ENCODE results near the gene RASA2. TPM values are rescaled to one million over a fixed set of nuclear protein-coding genes. Genes with fewer than 3 reads are reported as not detected.

Gene RASA2
- polyA plus RNA-seq, 1 donor from 2014 or later, result 27.0 TPM

DNA sequence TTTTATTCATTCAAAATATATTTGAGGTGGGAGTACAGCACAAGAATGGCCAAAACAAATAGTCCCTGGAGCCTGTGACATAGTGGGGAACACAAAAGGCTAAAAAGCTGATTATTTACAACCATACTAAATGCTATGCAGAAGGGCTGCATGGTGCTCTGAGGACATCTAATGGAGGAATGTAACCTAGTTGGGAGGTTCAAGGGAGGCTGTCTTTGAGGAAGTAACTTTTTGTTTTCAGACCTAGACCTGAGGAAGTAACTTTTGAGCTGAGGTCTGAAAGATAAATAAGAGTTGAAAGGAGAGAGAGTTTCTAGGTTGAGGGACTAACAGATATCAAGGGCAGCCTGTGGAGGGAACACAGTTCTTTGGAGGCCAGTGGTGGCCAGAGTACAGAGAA lies 34.8 kb upstream of the RASA2 start:
- Mint-ChIP-seq H3K9me3 (no peaks in the 10 kb centered on the region), H3K36me3 (peaks cover 2% of the 10 kb centered on the region), H3K4me1 (peaks cover 1 to 7% (median 6%) of the 10 kb centered on the region in 3 donors), H3K27me3 (no peaks in the 10 kb centered on the region), H3K4me3 (no peak overlapping the region), H3K27ac (no peak overlapping the region)

DNA sequence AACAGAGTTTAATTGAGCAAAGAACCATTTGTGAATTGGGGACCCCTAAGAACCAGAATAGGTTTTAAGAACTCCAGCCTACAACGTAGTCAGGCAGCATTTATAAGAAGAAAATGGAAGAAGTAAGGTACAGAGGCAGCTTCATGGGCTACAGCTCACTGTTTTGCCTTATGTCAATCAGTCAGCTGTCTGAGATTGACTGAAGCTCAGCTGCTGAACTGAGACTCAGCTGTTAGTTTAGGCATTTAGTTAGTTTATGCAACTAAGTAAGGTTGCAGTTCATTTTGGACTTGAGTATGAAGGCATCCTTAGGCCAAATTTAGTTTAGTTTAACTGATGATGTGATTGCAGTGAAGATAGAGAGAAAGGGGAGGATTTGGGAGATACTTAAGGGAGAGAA lies 34.1 kb upstream of the RASA2 start:
- no peak overlapping the region for H3K27ac Mint-ChIP-seq
- peaks cover 2% of the 10 kb centered on the region for H3K36me3 Mint-ChIP-seq
- no peak overlapping the region for H3K4me3 Mint-ChIP-seq
- no peaks in the 10 kb centered on the region for H3K27me3 Mint-ChIP-seq
- peaks cover 1 to 7% (median 6%) of the 10 kb centered on the region in 3 donors for H3K4me1 Mint-ChIP-seq
- H3K9me3 Mint-ChIP-seq, result no peaks in the 10 kb centered on the region

DNA sequence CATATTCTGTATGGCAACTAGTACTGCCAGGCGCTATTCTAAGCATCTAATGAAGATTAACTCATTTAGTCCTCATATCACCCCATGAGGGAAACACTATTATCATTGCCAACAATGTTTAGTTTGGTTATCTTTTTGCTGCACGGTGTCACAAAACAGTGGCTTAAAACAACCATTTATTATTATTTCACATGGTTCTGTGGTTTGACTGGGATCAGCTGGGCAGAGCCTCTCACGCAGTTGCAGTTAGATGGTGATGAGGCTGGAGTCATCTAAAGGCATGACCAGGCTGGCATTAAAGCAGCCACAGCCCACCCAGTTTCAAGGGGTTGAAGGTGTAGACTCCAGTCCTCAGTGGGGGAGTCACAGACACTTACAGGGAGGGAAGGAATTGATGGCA lies 32.8 kb upstream of the RASA2 start:
- Mint-ChIP-seq H3K4me3 (no peak overlapping the region), H3K36me3 (peaks cover 2% of the 10 kb centered on the region), H3K9me3 (no peaks in the 10 kb centered on the region), H3K27me3 (no peaks in the 10 kb centered on the region), H3K27ac (no peak overlapping the region), H3K4me1 (peaks cover 1 to 7% (median 6%) of the 10 kb centered on the region in 3 donors)

DNA sequence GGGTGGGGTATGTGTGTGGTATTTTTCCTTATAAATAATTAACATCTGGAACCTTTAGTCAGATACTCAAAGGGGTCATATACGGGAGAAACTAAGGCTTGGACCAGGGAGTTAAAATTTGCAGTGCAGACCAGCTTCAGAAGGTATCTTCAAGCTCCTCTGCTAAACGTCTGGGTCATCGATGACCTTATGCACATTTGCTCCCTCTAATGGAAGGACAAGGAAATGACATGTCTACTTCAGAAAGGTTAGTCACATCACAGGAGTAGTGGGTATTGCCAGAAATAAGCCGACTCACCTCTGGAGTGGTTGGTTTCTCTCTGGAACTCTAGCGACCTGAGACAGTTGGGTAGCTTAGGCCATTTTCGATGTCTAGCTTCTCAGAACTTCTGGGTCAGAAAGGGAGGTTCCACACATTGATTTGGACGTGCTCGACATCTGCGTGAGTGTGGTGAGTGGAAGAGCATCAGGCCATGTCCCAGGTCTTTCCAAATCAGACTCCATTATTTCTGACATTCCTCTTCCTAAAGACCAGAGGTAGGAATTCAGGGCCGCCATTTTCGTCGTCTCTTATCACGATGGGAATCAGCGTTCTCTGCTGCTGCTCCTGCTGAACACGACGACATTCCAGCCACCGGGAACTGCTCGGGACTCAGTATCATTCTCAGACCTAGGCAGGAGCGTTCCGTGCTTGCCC lies 31.8 kb upstream of the RASA2 start:
- Mint-ChIP-seq H3K4me1 (peaks cover 3 to 8% (median 7%) of the 10 kb centered on the region in 3 donors), H3K9me3 (no peaks in the 10 kb centered on the region), H3K27me3 (no peaks in the 10 kb centered on the region), H3K27ac (no peak overlapping the region), H3K36me3 (no peaks in the 10 kb centered on the region), H3K4me3 (no peak overlapping the region)

DNA sequence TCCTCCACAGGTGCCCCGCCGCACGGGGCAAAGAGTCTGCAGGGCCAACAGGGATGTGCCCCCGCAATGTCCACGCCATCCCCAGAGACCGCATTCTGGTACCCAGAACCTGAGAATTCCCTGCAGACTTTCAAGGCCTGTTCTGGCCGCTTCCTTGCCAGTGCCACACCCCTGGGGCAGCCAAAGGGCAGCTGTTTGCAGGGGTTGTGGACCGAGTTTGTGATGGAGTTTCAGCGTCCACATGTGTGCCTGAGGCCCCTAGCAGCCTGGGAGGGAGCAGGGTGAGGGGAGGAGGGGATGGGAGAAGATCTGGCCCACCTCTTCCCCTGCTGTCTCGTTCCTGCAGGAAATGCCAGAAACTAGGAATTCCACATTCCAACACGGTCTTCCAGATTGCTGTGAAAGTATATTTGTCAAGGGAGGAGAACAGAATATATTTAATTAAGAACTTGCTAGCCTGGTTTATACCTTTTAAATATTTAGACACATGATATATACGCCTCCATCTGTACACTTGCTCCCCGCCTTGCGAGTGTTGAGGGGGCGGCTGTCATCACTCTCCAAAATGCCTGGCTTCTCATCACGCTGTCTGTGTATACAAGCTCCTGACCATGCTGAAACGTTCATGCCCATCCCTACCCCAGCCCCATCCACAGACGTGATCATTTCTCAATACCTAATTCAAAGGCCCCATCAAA lies 31.1 kb upstream of the RASA2 start:
- H3K4me3 Mint-ChIP-seq, result no peak overlapping the region

DNA sequence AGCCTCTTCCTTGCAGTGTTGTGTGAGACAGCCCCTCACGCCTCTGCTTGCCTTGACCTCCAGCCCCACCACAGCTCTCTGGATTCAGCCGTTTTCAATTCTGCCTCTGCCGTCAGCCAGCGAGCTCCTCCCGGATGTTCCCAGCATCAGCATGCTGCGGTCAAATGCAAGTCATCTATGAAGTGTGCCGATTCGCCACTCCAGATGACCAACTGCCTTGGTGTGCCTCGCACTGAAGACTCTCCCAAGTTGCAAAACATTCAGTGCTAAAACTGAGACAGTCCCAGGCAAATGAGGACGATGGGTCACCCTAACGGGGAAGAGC lies 30.6 kb upstream of the RASA2 start:
- Mint-ChIP-seq H3K9me3 (no peaks in the 10 kb centered on the region), H3K36me3 (no peaks in the 10 kb centered on the region), H3K27ac (no peak overlapping the region), H3K4me1 (peaks cover 3 to 8% (median 7%) of the 10 kb centered on the region in 3 donors), H3K27me3 (no peaks in the 10 kb centered on the region), H3K4me3 (no peak overlapping the region)

More for the DNA sequence above, 31.1 kb upstream of the RASA2 start:
- Mint-ChIP-seq H3K9me3 (no peaks in the 10 kb centered on the region), H3K27ac (no peak overlapping the region), H3K36me3 (no peaks in the 10 kb centered on the region), H3K27me3 (no peaks in the 10 kb centered on the region), H3K4me1 (peaks cover 3 to 8% (median 7%) of the 10 kb centered on the region in 3 donors)

DNA sequence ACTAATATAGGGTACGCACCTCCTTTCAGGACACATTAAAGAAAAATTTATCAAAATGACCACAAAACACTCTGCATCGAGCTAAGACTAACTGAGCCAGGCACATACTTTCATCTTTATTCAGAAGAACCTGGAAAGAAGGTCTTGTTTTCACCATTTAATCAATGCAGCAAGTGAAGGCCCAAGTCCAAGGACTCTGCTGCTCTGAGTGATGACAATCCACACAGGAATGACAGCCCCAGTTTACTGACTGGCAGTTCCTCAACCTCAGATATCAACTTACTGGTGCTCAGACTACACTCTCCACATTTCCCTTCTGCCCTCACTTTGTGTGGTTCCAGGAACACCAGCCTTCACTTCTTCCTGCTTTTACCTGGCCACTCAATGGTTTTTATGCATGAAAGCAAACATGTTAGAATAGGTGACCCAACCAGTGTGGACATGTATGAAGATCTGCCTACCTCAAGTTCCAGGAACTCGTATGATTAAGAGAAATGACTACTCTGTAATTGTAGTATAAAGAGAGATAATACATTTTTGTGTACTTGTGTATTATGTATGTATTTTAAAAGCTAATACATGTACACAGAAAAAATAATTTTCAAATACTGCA lies 29.1 kb upstream of the RASA2 start:
- no peaks in the 10 kb centered on the region for H3K9me3 Mint-ChIP-seq
- no peaks in the 10 kb centered on the region for H3K27me3 Mint-ChIP-seq
- no peak overlapping the region for H3K27ac Mint-ChIP-seq
- peaks cover 9 to 15% (median 15%) of the 10 kb centered on the region in 3 donors for H3K4me1 Mint-ChIP-seq
- peak overlapping the region in 1 of 4 donors; percentile 2 for H3K4me3 Mint-ChIP-seq
- no peaks in the 10 kb centered on the region for H3K36me3 Mint-ChIP-seq

DNA sequence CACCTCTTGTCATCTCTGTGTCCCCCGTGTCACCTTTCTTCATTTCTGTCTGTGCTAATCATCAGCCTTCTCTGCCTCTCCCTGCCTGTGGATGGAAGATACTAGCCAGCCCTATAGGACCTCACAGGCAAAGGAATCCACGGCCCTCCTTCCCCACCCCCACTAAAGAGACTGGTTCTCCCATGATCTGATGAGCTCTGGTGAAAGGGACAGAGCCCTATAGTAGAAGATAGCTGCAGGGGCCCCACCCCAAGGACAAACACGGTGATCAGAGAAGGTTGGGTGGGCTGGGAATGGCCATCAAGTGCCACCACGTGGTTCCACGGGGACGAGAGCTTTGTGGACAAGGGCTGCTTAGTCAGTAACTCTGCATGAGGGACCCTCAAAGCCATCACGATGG lies 27.8 kb upstream of the RASA2 start:
- H3K4me1 Mint-ChIP-seq, result peaks cover 9 to 15% (median 15%) of the 10 kb centered on the region in 3 donors
- H3K27me3 Mint-ChIP-seq, result no peaks in the 10 kb centered on the region
- no peak overlapping the region for H3K4me3 Mint-ChIP-seq
- H3K9me3 Mint-ChIP-seq, result peaks cover 0 to under 1% (median 0%) of the 10 kb centered on the region in 3 donors
- no peaks in the 10 kb centered on the region for H3K36me3 Mint-ChIP-seq
- no peak overlapping the region for H3K27ac Mint-ChIP-seq

DNA sequence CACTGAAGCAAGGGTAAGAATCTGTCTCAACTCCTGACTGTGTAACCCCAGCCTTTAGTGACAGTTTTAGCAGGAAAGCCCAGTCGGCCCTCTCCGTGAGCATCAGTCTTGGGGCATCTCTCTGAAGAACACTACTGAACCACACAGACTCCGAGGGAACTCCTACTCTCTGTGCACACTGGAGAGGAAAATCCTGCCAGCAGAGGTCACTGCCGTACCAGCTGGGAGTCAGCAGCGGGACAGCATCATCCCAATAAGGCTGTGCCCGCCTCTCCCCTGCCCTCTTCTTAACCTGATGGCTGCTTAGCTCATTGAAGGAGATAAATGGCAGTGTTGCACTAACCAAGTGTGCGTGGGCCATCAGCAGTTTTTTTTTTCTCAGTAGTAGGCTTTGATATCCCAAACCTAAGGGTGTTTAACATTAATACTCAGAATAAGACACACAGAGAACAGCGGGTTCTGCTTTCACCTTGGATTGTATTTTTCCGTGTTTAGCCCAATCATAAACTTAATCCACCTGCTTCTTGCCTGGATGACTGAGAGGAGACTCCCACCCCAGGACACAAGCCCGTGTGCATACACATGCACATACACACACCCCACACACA lies 26.6 kb upstream of the RASA2 start:
- no peaks in the 10 kb centered on the region for H3K27me3 Mint-ChIP-seq
- peaks cover 8 to 11% (median 9%) of the 10 kb centered on the region in 3 donors for H3K4me1 Mint-ChIP-seq
- peaks cover 0 to 5% (median 3%) of the 10 kb centered on the region in 3 donors for H3K9me3 Mint-ChIP-seq
- no peaks in the 10 kb centered on the region for H3K36me3 Mint-ChIP-seq
- H3K27ac Mint-ChIP-seq, result no peak overlapping the region
- H3K4me3 Mint-ChIP-seq, result no peak overlapping the region

DNA sequence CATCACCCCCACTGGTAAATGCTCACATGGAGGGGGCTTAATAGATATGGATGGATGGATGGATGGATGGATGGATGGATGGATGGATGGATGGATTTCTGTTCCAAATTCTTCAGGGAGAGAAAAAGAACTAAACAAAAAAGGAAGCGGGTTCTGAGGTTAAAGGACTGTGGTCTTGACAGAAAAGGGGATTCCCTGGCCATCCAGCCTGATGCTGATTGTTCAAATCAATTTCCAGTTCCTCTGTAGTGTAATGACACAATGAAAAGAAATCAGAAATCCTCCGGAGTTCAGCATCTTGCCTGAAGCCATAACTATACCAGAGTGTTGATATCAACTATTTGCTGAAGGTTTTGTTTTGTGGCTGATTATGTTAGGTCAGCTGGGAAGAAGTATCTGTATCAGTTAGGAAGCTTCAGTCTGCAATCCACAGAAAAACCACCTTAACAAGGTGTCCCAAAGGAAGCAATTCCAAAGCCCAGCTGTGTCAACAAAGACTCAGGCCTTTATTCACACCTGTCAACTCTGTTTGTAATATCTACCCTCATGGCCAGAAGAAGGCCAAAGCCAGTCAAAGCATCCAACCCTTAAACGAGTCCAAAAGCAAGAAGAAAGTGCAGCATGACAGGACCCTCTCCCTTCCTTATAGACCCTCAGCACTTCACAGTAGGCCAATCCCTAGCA lies 24.5 kb upstream of the RASA2 start:
- H3K27ac Mint-ChIP-seq, result peak overlapping the region in 1 of 3 donors; percentile 57
- H3K27me3 Mint-ChIP-seq, result peaks cover 2% of the 10 kb centered on the region
- H3K4me1 Mint-ChIP-seq, result peaks cover 8 to 9% (median 9%) of the 10 kb centered on the region in 3 donors
- H3K9me3 Mint-ChIP-seq, result peaks cover 0 to 5% (median 3%) of the 10 kb centered on the region in 3 donors
- H3K4me3 Mint-ChIP-seq, result peak overlapping the region in 1 of 4 donors; percentile 13
- H3K36me3 Mint-ChIP-seq, result no peaks in the 10 kb centered on the region

DNA sequence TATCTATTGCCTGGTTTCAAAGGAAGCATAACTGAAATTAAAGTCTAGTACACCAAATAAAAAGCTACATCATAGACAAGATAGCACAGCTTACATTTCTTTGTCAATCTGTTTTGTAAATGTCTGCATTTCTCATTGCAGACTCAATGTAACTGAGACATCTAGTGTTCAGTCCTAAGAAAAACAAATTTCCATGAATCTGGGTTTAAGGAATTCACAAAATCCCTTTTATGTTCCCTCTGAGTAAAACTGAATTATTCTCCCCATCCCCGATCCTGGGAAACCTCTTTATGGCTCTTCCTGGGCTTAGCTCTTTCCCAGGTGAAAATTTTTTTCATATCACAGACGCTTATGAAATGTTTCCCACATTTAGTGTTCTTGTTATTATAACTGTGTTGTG lies 21.6 kb upstream of the RASA2 start:
- Mint-ChIP-seq H3K36me3 (no peaks in the 10 kb centered on the region), H3K4me3 (no peak overlapping the region), H3K27me3 (peaks cover 2% of the 10 kb centered on the region), H3K27ac (no peak overlapping the region), H3K9me3 (peaks cover 3 to 5% (median 3%) of the 10 kb centered on the region in 3 donors), H3K4me1 (peaks cover 6 to 8% (median 7%) of the 10 kb centered on the region in 3 donors)

DNA sequence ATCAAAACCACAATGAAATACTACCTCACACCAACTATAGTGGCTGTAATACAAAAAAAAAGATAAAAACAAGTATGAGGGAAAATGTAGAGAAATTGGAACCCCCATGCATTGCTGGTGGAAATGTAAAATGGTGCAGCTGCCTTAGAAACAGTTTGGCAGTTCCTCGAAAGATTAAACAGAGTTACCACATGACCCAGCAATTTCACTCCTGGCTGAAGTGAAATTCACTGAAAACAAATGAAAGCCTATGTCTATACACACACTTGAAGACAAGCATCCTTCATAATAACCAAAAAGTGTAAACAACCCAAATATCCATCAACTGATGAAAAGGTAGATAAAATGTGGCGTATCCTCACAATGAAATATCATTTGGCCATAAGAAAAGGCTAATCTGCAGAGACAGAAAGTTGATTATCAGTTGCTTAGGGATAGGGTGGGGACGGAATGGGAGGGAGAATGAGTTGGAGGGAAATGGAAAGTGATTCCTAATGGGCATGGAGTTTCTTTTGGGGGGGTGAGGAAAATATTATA lies 20.1 kb upstream of the RASA2 start:
- Mint-ChIP-seq H3K27me3 (peaks cover 2% of the 10 kb centered on the region), H3K4me3 (no peak overlapping the region), H3K36me3 (no peaks in the 10 kb centered on the region), H3K27ac (no peak overlapping the region), H3K9me3 (peaks cover 3 to 5% (median 3%) of the 10 kb centered on the region in 3 donors), H3K4me1 (peaks cover 7 to 8% (median 8%) of the 10 kb centered on the region in 3 donors)

DNA sequence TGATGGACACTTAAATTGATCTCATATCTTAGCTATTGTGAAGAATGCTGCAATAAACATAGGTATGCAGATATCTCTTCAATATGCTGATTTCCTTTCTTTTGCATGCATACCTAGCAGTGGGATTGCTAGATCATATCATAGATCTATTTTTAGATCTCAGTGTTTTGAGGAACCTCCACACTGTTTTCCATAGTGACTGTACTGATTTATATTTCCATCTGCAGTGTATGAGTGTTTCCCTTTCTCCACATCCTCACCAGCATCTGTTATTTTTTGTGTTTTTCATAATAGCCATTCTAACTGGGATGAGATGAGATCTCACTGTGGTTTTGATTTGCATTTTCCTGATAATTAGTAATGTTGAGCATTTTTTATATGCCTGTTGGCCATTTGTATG lies 17.1 kb upstream of the RASA2 start:
- H3K4me1 Mint-ChIP-seq, result peaks cover 0 to 2% (median 2%) of the 10 kb centered on the region in 3 donors
- peaks cover 7% of the 10 kb centered on the region for H3K36me3 Mint-ChIP-seq
- no peak overlapping the region for H3K27ac Mint-ChIP-seq
- no peak overlapping the region for H3K4me3 Mint-ChIP-seq
- peaks cover 0 to 3% (median 0%) of the 10 kb centered on the region in 3 donors for H3K9me3 Mint-ChIP-seq
- H3K27me3 Mint-ChIP-seq, result peaks cover 2% of the 10 kb centered on the region

DNA sequence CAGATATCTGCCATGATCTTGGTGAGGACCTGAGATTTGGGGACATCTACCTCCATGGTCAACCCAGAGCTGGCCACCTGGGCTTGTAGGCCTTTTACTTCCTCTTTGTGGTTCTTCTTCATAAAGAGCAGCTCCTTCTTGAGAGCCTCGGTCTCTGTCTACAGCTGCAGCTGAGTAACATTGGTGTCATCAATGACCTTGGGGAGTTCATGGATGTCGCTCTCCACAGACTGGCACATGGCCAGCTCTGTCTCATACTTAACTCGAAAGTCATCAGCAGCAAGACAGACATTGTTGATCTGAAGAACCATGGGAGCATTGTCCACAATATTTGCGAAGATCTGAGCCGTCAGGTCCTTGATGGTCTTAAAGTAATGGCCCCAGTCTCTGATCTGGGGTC lies 15.7 kb upstream of the RASA2 start:
- H3K4me3 Mint-ChIP-seq, result no peak overlapping the region
- peak overlapping the region in 1 of 3 donors; percentile 31 for H3K27ac Mint-ChIP-seq
- H3K9me3 Mint-ChIP-seq, result peaks cover 0 to 3% (median 0%) of the 10 kb centered on the region in 3 donors
- peaks cover 7% of the 10 kb centered on the region for H3K36me3 Mint-ChIP-seq
- peaks cover 0 to 4% (median 2%) of the 10 kb centered on the region in 3 donors for H3K4me1 Mint-ChIP-seq
- H3K27me3 Mint-ChIP-seq, result no peaks in the 10 kb centered on the region
